ENCODE results near the gene ST3GAL4.
"Not testable (repeated sequence)": the region's sequence is repeated elsewhere in the genome, so short reads cannot be mapped to it uniquely, and the experiment has no call there.

The ST3GAL4 gene

DNA sequence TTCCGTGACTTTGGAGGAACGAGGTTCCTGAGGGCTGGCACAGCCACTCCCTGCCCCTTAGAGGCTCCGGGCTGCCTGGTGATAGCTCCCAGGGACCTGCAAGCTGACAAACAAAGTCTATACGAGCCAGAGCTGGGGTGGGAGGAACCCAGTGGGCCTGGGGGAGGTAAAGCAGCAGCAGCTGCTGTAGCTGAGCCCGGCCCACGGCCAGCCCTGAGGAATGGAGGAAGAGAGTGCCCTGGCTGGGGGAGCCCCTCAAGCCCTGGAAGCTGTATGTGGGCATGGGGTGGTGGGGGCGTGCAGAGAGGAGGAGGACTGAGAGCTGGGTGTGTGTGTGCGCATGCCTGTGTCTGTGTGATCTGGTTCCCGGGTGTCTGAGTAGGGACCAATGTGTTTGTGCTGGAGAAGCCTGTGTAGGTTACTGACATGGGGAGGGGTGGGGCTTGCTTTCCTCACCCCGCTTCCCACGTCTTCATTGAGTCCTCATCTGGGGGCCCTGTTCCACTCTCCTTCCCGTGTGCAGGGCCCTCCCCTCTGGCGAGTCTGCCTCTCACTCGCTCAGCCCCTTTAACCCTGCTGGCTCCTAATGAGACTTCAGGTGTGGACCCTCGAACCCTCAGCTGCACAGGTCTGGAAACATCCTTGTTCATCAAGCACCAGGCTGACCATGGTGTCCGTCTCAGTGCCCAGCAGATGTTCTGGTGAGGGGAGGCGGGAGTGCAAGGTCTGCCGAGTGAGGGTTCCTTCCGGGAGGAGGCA is 10.8 kb downstream of the ST3GAL4 start:
- DNase-seq, result no peak

DNA sequence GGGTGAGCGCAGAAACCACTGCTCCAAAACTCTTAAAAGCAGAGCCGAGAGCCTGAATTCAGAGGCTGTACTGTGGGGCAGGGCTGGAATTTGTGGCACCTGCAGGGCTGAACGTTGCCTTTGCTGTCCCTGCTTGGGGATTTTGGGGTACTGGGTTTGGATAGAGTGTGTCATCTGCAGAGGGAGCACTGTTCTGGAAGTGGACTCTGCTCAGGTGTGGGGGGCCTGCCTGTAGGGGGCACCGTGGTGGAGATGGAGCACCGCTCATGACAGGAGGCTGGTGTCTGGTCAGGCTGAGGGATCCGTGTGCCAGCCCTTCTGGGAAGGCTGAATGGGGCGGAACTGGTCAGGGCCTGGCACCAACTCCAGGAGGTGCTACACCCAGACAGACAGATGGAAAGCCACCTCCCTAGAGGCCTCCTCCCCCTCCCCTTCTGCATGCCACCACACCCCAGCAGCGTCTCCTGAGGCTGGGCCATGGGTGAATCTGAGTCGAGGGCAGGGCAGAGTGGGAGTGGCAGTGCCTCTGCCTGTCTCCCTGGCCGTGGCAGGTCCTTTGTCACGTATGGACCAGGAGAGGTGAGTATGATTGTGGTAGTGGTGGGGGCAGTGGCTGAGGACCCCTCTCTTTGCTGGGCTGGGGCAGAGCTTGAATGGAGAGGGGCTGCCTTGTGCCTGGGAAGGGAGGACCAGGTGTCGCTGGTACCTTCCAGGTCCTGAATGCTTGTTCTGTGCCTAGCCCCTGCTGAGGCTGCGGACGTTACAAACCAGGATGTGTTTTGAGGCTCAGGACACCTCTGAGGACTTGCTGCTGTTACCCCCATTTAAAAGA is 11.6 kb downstream of the ST3GAL4 start:
- not testable (repeated sequence) for DNase-seq

GRCh38 chr11:126367806-126368205 is 12.3 kb downstream of the ST3GAL4 start:
- DNase-seq, result not testable (repeated sequence)

DNA sequence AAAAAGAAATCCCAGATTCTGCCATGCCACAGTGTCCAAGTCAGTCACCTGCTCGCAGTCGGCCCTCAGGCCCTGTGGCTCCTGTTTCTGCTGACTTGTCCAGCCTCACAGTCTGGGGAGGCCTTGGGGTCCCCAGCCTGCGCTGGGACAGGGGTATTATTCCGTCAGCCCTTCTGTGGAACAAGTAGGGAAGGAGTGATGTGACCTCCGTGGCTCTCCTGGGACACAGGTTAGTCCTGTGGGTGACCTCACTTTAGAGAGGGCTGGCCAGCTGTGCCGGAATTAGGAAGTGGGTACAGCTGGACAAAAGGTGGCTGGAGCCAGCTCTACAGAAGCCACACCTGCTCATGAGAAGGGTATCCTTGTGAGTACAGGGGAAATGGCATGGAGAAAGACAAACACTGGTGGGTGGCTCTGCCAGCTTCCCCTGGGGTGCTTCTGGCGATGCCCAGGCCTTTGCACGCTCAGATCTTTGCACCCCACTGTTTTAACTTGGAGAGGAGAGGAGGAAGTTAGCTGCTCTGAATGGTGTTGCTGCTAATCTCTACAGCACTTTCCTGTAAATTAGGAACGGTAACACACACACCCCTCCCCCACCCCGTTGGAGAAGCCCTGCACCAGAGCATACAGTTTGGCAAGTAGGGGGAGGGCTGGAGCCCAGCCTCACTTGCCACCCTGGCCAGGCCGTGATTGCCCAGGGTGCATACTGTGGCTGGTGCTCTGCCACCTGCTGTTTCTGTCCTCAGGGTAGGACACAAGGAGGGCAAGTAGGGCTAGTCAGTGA is 13.0 kb downstream of the ST3GAL4 start:
- not testable (repeated sequence) for DNase-seq

GRCh38 chr11:126370016-126370415 is 14.5 kb downstream of the ST3GAL4 start:
- no peak for DNase-seq

- DNase-seq, result no peak
Observed at GRCh38 chr11:126371595-126371994, 16.1 kb downstream of the ST3GAL4 start.

DNA sequence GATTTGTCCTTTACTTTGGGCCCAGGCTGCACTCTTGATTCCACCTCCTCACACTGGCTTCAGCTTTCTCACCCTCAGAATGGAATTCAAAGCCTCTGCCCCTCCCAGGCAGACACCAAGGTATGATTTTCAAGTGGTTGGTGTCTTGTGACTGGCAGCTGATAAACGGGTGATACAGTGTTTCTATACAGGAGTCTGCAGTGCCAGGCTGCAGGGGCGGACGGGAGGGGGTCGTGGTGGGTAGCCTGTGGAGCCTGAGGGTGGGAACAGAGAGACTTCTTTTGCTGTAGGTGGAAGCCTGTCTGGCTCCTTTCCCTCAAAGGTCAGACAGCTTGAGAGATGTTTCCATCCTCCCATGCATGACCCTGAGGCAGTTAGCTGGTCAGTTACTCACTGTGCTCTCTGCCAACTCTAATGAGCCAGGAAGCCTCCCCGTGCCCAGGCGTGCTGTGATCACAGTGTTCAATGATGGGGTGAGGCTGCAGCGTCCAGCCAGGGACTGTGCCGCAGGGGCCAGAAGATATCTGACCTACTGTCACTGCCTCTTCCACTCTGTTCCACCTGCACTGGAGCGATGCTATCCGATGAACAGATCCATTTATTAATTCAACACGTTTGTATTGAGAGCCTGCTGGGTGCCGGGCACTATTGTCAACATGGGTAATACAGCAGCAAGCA is 18.0 kb downstream of the ST3GAL4 start:
- DNase-seq, result not testable (repeated sequence)

- DNase-seq, result not testable (repeated sequence)
Observed at GRCh38 chr11:126374562-126375300, 19.2 kb downstream of the ST3GAL4 start.

DNA sequence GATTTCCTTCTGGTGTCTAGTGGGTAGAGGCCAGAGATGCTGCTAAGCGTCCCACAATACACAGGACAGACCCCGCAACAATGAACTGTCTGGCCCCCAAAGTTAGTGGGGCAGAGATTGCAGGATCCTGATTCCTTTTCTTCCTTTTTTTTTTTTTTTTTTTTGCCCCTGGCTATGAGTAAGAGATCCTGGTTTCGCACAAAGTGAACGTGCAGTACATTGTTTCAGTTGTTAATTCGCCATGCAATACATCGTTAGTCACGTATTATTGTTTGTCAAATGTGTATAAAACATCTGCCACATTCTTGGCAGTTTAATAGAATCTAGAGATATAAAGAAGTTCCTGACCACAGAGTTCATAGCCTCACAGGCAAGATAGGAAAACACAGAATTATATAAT is 20.2 kb downstream of the ST3GAL4 start:
- no peak for DNase-seq

- no peak for DNase-seq
Observed at GRCh38 chr11:126378763-126379162, 23.3 kb downstream of the ST3GAL4 start.

- DNase-seq, result no peak
Observed at GRCh38 chr11:126380909-126381308, 25.4 kb downstream of the ST3GAL4 start.

GRCh38 chr11:126381960-126382359 is 26.5 kb downstream of the ST3GAL4 start:
- DNase-seq, result not testable (repeated sequence)

DNA sequence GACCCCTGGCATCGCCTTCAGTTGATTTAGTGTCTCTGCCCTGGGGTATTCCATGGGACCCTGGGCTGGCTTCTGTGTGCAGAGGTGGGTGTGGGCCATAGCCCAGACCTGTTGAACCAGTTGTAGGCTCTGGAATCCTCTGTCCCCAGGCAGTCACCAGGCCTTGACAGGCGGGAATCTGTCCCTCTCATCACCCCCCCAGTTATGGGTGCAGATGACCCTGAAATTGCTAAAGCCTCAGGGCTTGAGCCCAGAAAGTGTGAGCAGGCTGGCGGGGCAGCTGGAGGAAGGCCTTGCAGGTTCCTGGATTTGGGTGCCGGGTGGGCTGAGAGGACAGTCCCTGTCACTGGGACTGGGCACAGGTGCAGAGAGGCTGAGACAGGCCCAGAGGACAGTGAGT is 27.2 kb downstream of the ST3GAL4 start:
- not testable (repeated sequence) for DNase-seq

DNA sequence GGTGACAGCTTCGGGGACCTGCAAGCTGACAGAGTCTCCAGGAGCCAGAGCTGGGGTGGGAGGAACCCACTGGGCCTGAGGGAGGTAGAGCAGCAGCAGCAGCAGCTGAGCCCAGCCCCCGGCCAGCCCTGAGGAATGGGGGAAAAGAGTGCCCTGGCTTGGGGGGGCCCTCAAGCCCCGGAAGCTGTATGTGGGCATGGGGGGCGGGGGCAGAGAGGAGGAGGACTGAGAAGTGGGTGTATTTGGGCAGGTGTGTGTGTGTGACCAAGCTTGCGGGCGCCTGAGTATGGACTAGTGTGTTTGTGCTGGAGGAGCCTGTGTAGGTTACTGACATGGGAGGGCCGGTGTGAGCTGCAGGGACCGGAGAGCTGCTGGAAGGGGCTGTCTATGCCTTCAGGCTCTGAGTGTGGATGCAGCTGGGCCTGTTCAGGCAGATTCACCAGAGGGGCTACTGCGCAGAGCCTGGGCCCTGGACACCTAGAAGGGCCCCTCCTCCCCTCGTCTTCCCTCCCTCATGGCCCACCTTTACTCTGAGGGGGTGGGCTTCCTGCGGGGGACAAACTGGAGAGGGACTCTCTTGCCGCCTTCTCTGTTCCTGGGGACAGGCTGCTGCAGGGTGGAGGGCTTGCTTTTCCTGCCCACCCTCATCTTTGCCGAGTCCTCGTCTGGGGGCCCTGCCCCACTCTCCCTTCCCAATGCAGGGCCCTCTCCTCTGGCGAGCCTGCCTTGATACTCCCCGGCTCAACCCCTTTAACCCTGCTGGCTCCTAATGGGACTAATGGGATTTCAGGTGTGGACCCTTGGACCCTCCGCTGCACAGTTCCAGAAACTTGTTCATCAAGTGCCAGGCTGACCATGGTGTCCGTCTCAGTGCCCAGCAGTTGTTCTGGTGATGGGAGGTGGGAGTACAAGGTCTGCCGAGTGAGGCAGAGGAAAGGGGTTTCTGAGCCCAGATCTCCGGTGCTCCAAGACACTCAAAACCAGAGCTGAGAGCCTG is 28.2 kb downstream of the ST3GAL4 start:
- no peak for DNase-seq

DNA sequence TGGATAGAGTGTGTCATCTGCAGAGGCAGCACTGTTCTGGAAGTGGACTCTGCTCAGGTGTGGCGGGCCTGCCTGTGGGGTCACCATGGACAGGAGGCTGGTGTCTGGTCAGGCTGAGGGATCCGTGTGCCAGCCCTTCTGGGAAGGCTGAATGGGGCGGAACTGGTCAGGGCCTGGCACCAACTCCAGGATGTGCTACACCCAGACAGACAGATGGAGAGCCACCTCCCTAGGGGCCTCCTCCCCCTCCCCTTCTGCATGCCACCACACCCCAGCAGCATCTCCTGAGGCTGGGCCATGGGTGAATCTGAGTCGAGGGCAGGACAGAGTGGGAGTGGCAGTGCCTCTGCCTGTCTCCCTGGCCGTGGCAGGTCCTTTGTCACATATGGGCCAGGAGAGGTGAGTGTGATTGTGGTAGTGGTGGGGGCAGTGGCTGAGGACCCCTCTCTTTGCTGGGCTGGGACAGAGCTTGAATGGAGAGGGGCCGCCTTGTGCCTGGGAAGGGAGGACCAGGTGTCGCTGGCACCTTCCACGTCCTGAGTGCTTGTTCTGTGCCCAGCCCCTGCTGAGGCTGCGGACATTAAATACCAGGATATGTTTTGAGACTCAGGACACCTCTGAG is 29.1 kb downstream of the ST3GAL4 start:
- DNase-seq, result no peak

- no peak for DNase-seq
Observed at GRCh38 chr11:126385991-126386728, 30.7 kb downstream of the ST3GAL4 start.

- DNase-seq, result not testable (repeated sequence)
Observed at GRCh38 chr11:126386729-126387071, 31.2 kb downstream of the ST3GAL4 start.

GRCh38 chr11:126387857-126388256 is 32.4 kb downstream of the ST3GAL4 start:
- DNase-seq, result no peak

DNA sequence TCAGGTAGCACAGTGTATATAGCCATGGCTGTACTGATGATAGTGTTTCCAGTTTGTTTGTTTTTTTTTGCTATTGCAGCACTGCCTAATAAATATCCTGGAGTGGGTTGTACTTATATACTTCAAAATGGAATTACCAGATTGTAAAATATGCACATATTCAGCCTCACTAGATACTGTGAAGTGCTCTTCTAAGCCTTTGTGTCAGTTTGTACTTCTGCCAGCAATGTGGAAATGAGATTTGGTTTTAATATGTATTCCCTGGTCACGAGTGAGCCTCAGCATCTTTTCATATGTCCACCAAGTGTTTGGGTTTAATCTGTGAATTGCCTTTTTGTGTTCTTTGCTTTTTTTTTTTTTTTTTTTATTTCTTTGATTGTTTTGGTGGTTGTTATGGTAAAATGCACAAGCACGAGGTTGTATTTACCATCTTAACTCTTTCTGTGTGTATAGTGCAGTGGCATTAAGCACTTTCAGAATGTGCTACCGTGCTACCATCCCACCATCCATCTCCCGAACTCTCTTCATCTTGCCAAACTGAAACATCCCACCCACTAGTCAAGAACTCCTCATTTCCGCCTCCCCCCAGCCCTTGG is 34.9 kb downstream of the ST3GAL4 start:
- DNase-seq, result no peak
